ENCODE results near the gene SULT1C2.
"Not testable (repeated sequence)": the region's sequence is repeated elsewhere in the genome, so short reads cannot be mapped to it uniquely, and the experiment has no call there.

Gene SULT1C2

GRCh38 chr2:108354136-108354535, 65.4 kb downstream of the SULT1C2 start:
- ATAC-seq: no peak
- TF ChIP-seq CSDC2 (CRISPR knock-in tag; IDR thresholded peaks at IDR 0.05): no peak
- no peak for TF ChIP-seq TCF4 (CRISPR knock-in tag; IDR thresholded peaks at IDR 0.05; ENCODE audit: borderline replicate concordance)
- no peak for TF ChIP-seq OSR1 (CRISPR knock-in tag; IDR thresholded peaks at IDR 0.05)
- TF ChIP-seq CSRNP3 (CRISPR knock-in tag; IDR thresholded peaks at IDR 0.05): no peak
- TF ChIP-seq PPARA (CRISPR knock-in tag; IDR thresholded peaks at IDR 0.05; ENCODE audit: borderline replicate concordance): no peak
- no peak for TF ChIP-seq ZNF8 (CRISPR knock-in tag; IDR thresholded peaks at IDR 0.05)
- TF ChIP-seq ZC3H10 (CRISPR knock-in tag; IDR thresholded peaks at IDR 0.05): no peak
- no peak for TF ChIP-seq ZFP3 (CRISPR knock-in tag; IDR thresholded peaks at IDR 0.05)
- TF ChIP-seq ISL1 (CRISPR knock-in tag; IDR thresholded peaks at IDR 0.05): no peak
- TF ChIP-seq SNAI2 (CRISPR knock-in tag; IDR thresholded peaks at IDR 0.05): no peak
- TF ChIP-seq ESRRG (CRISPR knock-in tag; IDR thresholded peaks at IDR 0.05): no peak
- TF ChIP-seq ZFP30 (CRISPR knock-in tag; IDR thresholded peaks at IDR 0.05): no peak
- TF ChIP-seq TOX (CRISPR knock-in tag; IDR thresholded peaks at IDR 0.05; ENCODE audit: borderline replicate concordance): no peak
- TF ChIP-seq TSHZ2 (CRISPR knock-in tag; IDR thresholded peaks at IDR 0.05): no peak
- no peak for TF ChIP-seq CREB5 (CRISPR knock-in tag; IDR thresholded peaks at IDR 0.05; ENCODE audit: low read depth)

- TF ChIP-seq ZNF70 (CRISPR knock-in tag; IDR thresholded peaks at IDR 0.05): no peak
- no peak for TF ChIP-seq ARNTL (CRISPR knock-in tag; IDR thresholded peaks at IDR 0.05; ENCODE audit: borderline replicate concordance, low read depth)
- no peak for TF ChIP-seq PATZ1 (CRISPR knock-in tag; IDR thresholded peaks at IDR 0.05; ENCODE audit: borderline replicate concordance)
- no peak for TF ChIP-seq ZNF565 (CRISPR knock-in tag; conservative IDR thresholded peaks at IDR 0.05; ENCODE audit: low read depth)
- TF ChIP-seq POU6F1 (CRISPR knock-in tag; IDR thresholded peaks at IDR 0.05; ENCODE audit: borderline replicate concordance, low read depth): no peak
- TF ChIP-seq CREB5 (CRISPR knock-in tag; IDR thresholded peaks at IDR 0.05; ENCODE audit: low read depth): no peak
- ATAC-seq: no peak
Observed at GRCh38 chr2:108355906-108356734, 67.4 kb downstream of the SULT1C2 start.

- not testable (repeated sequence) for ATAC-seq
Observed at GRCh38 chr2:108359336-108359735, 70.6 kb downstream of the SULT1C2 start.
